Liver (tissue), 9 donors: ENCODE data around the gene CPED1. TPM values are rescaled to one million over a fixed set of nuclear protein-coding genes. Genes with fewer than 3 reads are reported as not detected.
"Not testable (repeated sequence)": the region's sequence is repeated elsewhere in the genome, so short reads cannot be mapped to it uniquely, and the experiment has no call there.

Experiments used
- DNase-seq: peaks from one replicate; pipeline ENCODE4 v3.0.0-alpha.2; 2017; ENCODE audit warnings: low spot score
- H3K27ac ChIP-seq, 2 donors: one replicate each; pipeline ENCODE4 v1.7.0; 2013; ENCODE audit warnings: inconsistent platforms in 2 of 2, low read length in 2 of 2, control low read depth in 1 of 2, low read depth in 1 of 2, mild to moderate bottlenecking in 1 of 2
- H3K27me3 ChIP-seq, 4 donors: one replicate each; pipeline versions ENCODE4 v1.6.1 to v1.7.0; 2013; ENCODE audit warnings: low read length in 3 of 4, inconsistent platforms in 1 of 4, mild to moderate bottlenecking in 1 of 4, moderate library complexity in 1 of 4; ENCODE audit not compliant: control insufficient read depth in 4 of 4, insufficient read depth in 4 of 4
- H3K36me3 ChIP-seq, 4 donors: one replicate each; pipeline versions ENCODE4 v1.6.1 to v1.7.0; 2013; ENCODE audit warnings: low read length in 3 of 4, mild to moderate bottlenecking in 3 of 4, low read depth in 1 of 4, moderate library complexity in 1 of 4; ENCODE audit not compliant: control insufficient read depth in 4 of 4, insufficient read depth in 3 of 4
- H3K4me1 ChIP-seq, 4 donors: one replicate each; pipeline versions ENCODE4 v1.6.1 to v1.7.0; 2013; ENCODE audit warnings: low read length in 3 of 4, mild to moderate bottlenecking in 3 of 4, moderate library complexity in 1 of 4; ENCODE audit not compliant: control insufficient read depth in 4 of 4, insufficient read depth in 4 of 4
- H3K4me3 ChIP-seq, 3 donors: one replicate each; pipeline versions ENCODE4 v1.6.1 to v1.7.0; 2013; ENCODE audit warnings: low read length in 3 of 3, control low read depth in 1 of 3, low read depth in 1 of 3, mild to moderate bottlenecking in 1 of 3
- H3K9ac ChIP-seq, 2 donors: one replicate each; pipeline ENCODE4 v1.7.0; 2013; ENCODE audit warnings: low read length in 2 of 2, mild to moderate bottlenecking in 2 of 2, moderate library complexity in 2 of 2, control low read depth in 1 of 2, low read depth in 1 of 2
- H3K9me3 ChIP-seq, 4 donors: one replicate each; pipeline versions ENCODE4 v1.6.1 to v1.7.0; 2013; ENCODE audit warnings: low read length in 3 of 4; ENCODE audit not compliant: control insufficient read depth in 4 of 4
- ATF3 ChIP-seq: IDR thresholded peaks from 2 replicates; pipeline ENCODE4 v1.6.1; 2016; ENCODE audit warnings: antibody characterized with exemption
- EGR1 ChIP-seq, 2 donors: IDR thresholded peaks; 2 replicates each; pipeline ENCODE4 v1.6.1; 2016 to 2018; ENCODE audit warnings: antibody characterized with exemption in 2 of 2, low read depth in 2 of 2
- FOXA1 ChIP-seq: IDR thresholded peaks from 2 replicates; pipeline ENCODE4 v1.6.1; 2016; ENCODE audit warnings: antibody characterized with exemption
- FOXA2 ChIP-seq: IDR thresholded peaks from 2 replicates; pipeline ENCODE4 v1.6.1; 2016; ENCODE audit warnings: antibody characterized with exemption
- HNF4G ChIP-seq: IDR thresholded peaks from 2 replicates; pipeline ENCODE4 v1.6.1; 2016; ENCODE audit warnings: antibody characterized with exemption
- JUND ChIP-seq, 2 donors: IDR thresholded peaks; 2 replicates each; pipeline ENCODE4 v1.6.1; 2016; ENCODE audit warnings: antibody characterized with exemption in 2 of 2
- RAD21 ChIP-seq, 2 donors: IDR thresholded peaks; 2 replicates each; pipeline ENCODE4 v1.6.1; 2016; ENCODE audit warnings: antibody characterized with exemption in 2 of 2, mild to moderate bottlenecking in 2 of 2
- REST ChIP-seq: IDR thresholded peaks from 2 replicates; pipeline ENCODE4 v1.6.1; 2016; ENCODE audit warnings: antibody characterized with exemption, mild to moderate bottlenecking
- RXRA ChIP-seq, 2 donors: IDR thresholded peaks; 2 replicates each; pipeline ENCODE4 v1.6.1; 2017 to 2018; ENCODE audit warnings: antibody characterized with exemption in 2 of 2, mild to moderate bottlenecking in 1 of 2
- SP1 ChIP-seq: IDR thresholded peaks from 2 replicates; pipeline ENCODE4 v1.6.1; 2018; ENCODE audit warnings: antibody characterized with exemption, mild to moderate bottlenecking
- TAF1 ChIP-seq: conservative IDR thresholded peaks from 2 replicates; pipeline ENCODE4 v1.6.1; 2016; ENCODE audit warnings: antibody characterized with exemption, mild to moderate bottlenecking
- YY1 ChIP-seq: IDR thresholded peaks from 2 replicates; pipeline ENCODE4 v1.6.1; 2016; ENCODE audit warnings: antibody characterized with exemption, mild to moderate bottlenecking
- WGBS: extraction: QIAGEN DNeasy Blood & Tissue Kit; methylation state at CpG from one replicate; pipeline ENCODE4 v1.1.7; 2013; 5-methylcytosine and 5-hydroxymethylcytosine counted together
- polyA plus RNA-seq, 2 donors: library from polyadenylated mRNA; stranded (reverse) in 1 of 2; unstranded in 1 of 2; fragments of 200-250 nt in 1 of 2; fragments of >200 nt in 1 of 2; fragmentation: Nextera tagmentation in 1 of 2; extraction: Ambion mirVana in 1 of 2; gene quantifications; one replicate each; pipeline versions ENCODE4 v1.2.1 to v1.2.3, GENCODE V29; 2013 to 2015
- total RNA-seq, 2 donors: library from RNA; depleted of rRNA; stranded (reverse); fragments of >200 nt; gene quantifications; one replicate each; pipeline ENCODE4 v1.2.3, GENCODE V29; 2014
- TF ChIP-seq, protein P1 (sequence below): IDR thresholded peaks from 2 replicates; pipeline ENCODE4 v1.6.1; 2016; ENCODE audit warnings: antibody characterized with exemption
- donor health status: healthy.
- donor health status: healthy.
- donor health status: healthy.
- donor health status: healthy.
- donor health status: healthy.

The CPED1 gene
- total and polyA plus RNA-seq, 4 donors, result 8.5 to 58.0 (median 14.6) TPM

- H3K9ac ChIP-seq, result no peak overlapping the region
- no peak overlapping the region for H3K27ac ChIP-seq
- H3K4me3 ChIP-seq, result no peak overlapping the region
- no peaks in the 10 kb centered on the region for H3K4me1 ChIP-seq
- TF ChIP-seq FOXA2, result no peak
- TF ChIP-seq ATF3, result no peak
- TF ChIP-seq REST, result no peak
- TF ChIP-seq SP1, result no peak
- TF ChIP-seq, protein P1, sequence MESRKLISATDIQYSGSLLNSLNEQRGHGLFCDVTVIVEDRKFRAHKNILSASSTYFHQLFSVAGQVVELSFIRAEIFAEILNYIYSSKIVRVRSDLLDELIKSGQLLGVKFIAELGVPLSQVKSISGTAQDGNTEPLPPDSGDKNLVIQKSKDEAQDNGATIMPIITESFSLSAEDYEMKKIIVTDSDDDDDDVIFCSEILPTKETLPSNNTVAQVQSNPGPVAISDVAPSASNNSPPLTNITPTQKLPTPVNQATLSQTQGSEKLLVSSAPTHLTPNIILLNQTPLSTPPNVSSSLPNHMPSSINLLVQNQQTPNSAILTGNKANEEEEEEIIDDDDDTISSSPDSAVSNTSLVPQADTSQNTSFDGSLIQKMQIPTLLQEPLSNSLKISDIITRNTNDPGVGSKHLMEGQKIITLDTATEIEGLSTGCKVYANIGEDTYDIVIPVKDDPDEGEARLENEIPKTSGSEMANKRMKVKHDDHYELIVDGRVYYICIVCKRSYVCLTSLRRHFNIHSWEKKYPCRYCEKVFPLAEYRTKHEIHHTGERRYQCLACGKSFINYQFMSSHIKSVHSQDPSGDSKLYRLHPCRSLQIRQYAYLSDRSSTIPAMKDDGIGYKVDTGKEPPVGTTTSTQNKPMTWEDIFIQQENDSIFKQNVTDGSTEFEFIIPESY, result no peak
- no peak for TF ChIP-seq TAF1
- no peak for TF ChIP-seq RXRA (IDR thresholded peaks at IDR 0.05)
- no peak for TF ChIP-seq FOXA1
- TF ChIP-seq YY1, result no peak
- no peak for TF ChIP-seq HNF4G
- no peak for TF ChIP-seq EGR1 (IDR thresholded peaks at IDR 0.05; ENCODE audit: low read depth in 2 of 2)
- TF ChIP-seq JUND (IDR thresholded peaks at IDR 0.05), result no peak
- TF ChIP-seq RAD21 (IDR thresholded peaks at IDR 0.05), result no peak
- H3K9me3 ChIP-seq, result no peaks in the 10 kb centered on the region
- H3K36me3 ChIP-seq, result peaks cover 1 to 15% (median 11%) of the 10 kb centered on the region in 4 donors
- H3K27me3 ChIP-seq, result no peaks in the 10 kb centered on the region
- DNase-seq, result no peak
- WGBS, result 88% methylated on average over 3 of the region's 3 CpGs
These were observed 249.1 kb downstream of the CPED1 start for GRCh38 chr7:121237601-121238000.

DNA sequence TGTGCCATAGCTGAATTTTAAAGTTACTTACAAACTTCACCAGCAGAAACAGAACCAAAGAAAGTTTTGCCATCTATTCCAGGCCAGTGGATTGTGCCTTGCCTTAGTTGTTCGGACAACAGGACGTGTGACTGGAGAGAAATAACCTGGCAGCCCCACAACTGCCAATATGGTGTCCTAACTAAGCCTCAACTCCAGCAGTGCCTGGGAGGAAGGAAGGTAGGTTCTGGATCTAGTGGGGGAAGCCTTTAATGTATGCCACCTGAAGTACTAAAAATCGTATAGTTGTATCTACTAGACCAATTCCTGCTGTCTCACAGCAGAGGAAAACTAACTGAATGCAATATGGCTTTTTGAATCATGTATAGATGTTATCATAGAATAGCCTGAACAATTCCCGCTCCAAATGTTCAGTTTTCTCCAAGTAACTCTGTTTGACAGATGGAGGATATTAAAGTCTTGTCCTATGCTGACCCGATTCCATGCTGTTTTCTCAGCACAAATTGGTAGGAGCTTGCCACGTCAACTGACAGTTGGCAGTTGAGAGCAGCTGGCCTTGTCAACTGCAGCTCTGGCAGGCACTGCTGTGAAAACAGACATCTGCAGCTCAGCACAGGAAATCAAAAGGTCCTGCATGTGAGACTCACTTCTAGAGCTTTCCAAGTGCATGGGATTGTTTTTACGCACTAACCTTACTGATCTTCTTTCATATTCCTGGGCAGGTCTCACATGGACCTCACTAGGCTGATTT, 255.8 kb downstream of the CPED1 start:
- peaks cover 4 to 29% (median 22%) of the 10 kb centered on the region in 4 donors for H3K36me3 ChIP-seq
- no peak for DNase-seq
- peaks cover 0 to 3% (median 0%) of the 10 kb centered on the region in 4 donors for H3K9me3 ChIP-seq
- no peaks in the 10 kb centered on the region for H3K4me1 ChIP-seq
- H3K27me3 ChIP-seq, result no peaks in the 10 kb centered on the region
- WGBS, result 81% methylated on average over 7 of the region's 7 CpGs
- TF ChIP-seq YY1, result no peak
- no peak for TF ChIP-seq REST
- no peak overlapping the region for H3K4me3 ChIP-seq
- no peak overlapping the region for H3K9ac ChIP-seq
- no peak overlapping the region for H3K27ac ChIP-seq

DNA sequence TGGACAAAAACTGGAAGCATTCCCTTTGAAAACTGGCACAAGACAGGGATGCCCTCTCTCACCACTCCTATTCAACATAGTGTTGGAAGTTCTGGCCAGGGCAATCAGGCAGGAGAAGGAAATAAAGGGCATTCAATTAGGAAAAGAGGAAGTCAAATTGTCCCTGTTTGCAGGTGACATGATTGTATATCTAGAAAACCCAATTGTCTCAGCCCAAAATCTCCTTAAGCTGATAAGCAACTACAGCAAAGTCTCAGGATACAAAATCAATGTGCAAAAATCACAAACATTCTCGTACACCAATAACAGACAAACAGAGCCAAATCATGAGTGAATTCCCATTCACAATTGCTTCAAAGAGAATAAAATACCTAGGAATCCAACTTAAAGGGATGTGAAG, 262.9 kb downstream of the CPED1 start:
- H3K4me1 ChIP-seq, DNase-seq, H3K27ac ChIP-seq, H3K9ac ChIP-seq, H3K4me3 ChIP-seq, H3K27me3 ChIP-seq, H3K9me3 ChIP-seq: not testable (repeated sequence)
- H3K36me3 ChIP-seq, result peaks cover 2 to 14% (median 11%) of the 10 kb centered on the region in 4 donors
- 99% methylated on average over 1 of the region's 1 CpG for WGBS

DNA sequence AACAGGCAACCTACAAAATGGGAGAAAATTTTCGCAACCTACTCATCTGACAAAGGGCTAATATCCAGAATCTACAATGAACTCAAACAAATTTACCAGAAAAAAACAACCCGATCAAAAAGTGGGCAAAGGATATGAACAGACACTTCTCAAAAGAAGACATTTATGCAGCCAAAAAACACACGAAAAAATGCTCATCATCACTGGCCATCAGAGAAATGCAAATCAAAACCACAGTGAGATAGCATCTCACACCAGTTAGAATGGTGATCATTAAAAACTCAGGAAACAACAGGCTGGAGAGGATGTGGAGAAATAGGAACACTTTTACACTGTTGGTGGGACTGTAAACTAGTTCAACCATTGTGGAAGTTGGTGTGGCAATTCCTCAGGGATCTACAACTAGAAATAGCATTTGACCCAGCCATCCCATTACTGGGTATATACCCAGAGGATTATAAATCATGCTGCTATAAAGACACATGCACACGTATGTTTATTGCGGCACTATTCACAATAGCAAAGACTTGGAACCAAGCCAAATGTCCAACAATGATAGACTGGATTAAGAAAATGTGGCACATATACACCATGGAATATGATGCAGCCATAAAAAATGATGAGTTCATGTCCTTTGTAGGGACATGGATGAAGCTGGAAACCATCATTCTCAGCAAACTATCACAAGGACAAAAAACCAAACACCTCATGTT, 264.2 kb downstream of the CPED1 start:
- not testable (repeated sequence) for H3K27ac ChIP-seq, H3K4me1 ChIP-seq, H3K27me3 ChIP-seq, H3K9ac ChIP-seq, H3K9me3 ChIP-seq, H3K4me3 ChIP-seq, H3K36me3 ChIP-seq, DNase-seq
- 95% methylated on average over 3 of the region's 5 CpGs for WGBS
